ENCODE results near the gene KLHL29.
"Not testable (repeated sequence)": the region's sequence is repeated elsewhere in the genome, so short reads cannot be mapped to it uniquely, and the experiment has no call there.

KLHL29 gene

GRCh38 chr2:23384551-23385343 lies at the start of gene KLHL29:
KLHL29 (plus strand) TSS chr2:23385179; CDS start chr2:23562197, 177,018 bp downstream.
- DNase-seq: peak; percentile 77

- DNase-seq: no peak
These were observed 49.4 kb upstream of the KLHL29 start for GRCh38 chr2:23335550-23335949.

- DNase-seq: no peak
These were observed 42.9 kb upstream of the KLHL29 start for GRCh38 chr2:23342075-23342474.

GRCh38 chr2:23346029-23346428 lies 39.0 kb upstream of the KLHL29 start:
- DNase-seq: no peak

GRCh38 chr2:23346781-23347180 lies 38.2 kb upstream of the KLHL29 start:
- no peak for DNase-seq

- DNase-seq: no peak
These were observed 37.4 kb upstream of the KLHL29 start for GRCh38 chr2:23347471-23348092.

- not testable (repeated sequence) for DNase-seq
These were observed 36.9 kb upstream of the KLHL29 start for GRCh38 chr2:23348093-23348481.

- DNase-seq: no peak
These were observed 35.5 kb upstream of the KLHL29 start for GRCh38 chr2:23349508-23349907.

- DNase-seq: no peak
These were observed 34.8 kb upstream of the KLHL29 start for GRCh38 chr2:23350041-23350791.

GRCh38 chr2:23350792-23351355 lies 34.1 kb upstream of the KLHL29 start:
- no peak for DNase-seq

- peak; percentile 62 for DNase-seq
These were observed 33.4 kb upstream of the KLHL29 start for GRCh38 chr2:23351388-23352141.

GRCh38 chr2:23354554-23354953 lies 30.4 kb upstream of the KLHL29 start:
- no peak for DNase-seq

- DNase-seq: no peak
These were observed 30.0 kb upstream of the KLHL29 start for GRCh38 chr2:23355001-23355400.

GRCh38 chr2:23356711-23357110 lies 28.3 kb upstream of the KLHL29 start:
- DNase-seq: no peak

GRCh38 chr2:23359631-23360567 lies 25.1 kb upstream of the KLHL29 start:
- no peak for DNase-seq

- DNase-seq: no peak
These were observed 24.3 kb upstream of the KLHL29 start for GRCh38 chr2:23360571-23361125.

GRCh38 chr2:23361152-23361551 lies 23.8 kb upstream of the KLHL29 start:
- DNase-seq: no peak

GRCh38 chr2:23363268-23363667 lies 21.7 kb upstream of the KLHL29 start:
- no peak for DNase-seq

- DNase-seq: no peak
These were observed 21.1 kb upstream of the KLHL29 start for GRCh38 chr2:23363831-23364230.

GRCh38 chr2:23366720-23367119 lies 18.3 kb upstream of the KLHL29 start:
- no peak for DNase-seq

- no peak for DNase-seq
These were observed 17.2 kb upstream of the KLHL29 start for GRCh38 chr2:23367760-23368159.

Measured in stimulated activated CD4-positive, alpha-beta T cell treated with anti-CD3 and anti-CD28 coated beads, Interleukin-12 subunit alpha, Interleukin-12 subunit beta, amount 100 ng/mL, for 4 hours (primary cell).